NT2/D1 (cell line): ENCODE data around the gene SERPINB11.
"Not testable (repeated sequence)": the region's sequence is repeated elsewhere in the genome, so short reads cannot be mapped to it uniquely, and the experiment has no call there.

Experiments used
- DNase-seq: peaks from one replicate; pipeline ENCODE4 v3.0.0-alpha.2; 2011; ENCODE audit warnings: low read depth, low spot score
- H3K27me3 ChIP-seq: 2 replicates; pipeline ENCODE4 v1.6.0; 2011; ENCODE audit warnings: mild to moderate bottlenecking; ENCODE audit not compliant: insufficient read length, insufficient read depth
- H3K36me3 ChIP-seq: 2 replicates; pipeline ENCODE4 v1.6.1; 2011; ENCODE audit warnings: mild to moderate bottlenecking, low read length, mixed read lengths; ENCODE audit not compliant: insufficient read depth, insufficient read length
- H3K4me1 ChIP-seq: 2 replicates; pipeline ENCODE4 v1.5.1; 2011; ENCODE audit not compliant: insufficient read depth, insufficient read length
- H3K4me3 ChIP-seq: 2 replicates; pipeline ENCODE4 v1.5.1; 2011; ENCODE audit warnings: low read depth; ENCODE audit not compliant: insufficient read length
- H3K9ac ChIP-seq: 2 replicates; pipeline ENCODE4 v1.6.0; 2011; ENCODE audit warnings: low read depth; ENCODE audit not compliant: insufficient read length
- H3K9me3 ChIP-seq: 2 replicates; pipeline ENCODE4 v1.5.1; 2011; ENCODE audit warnings: mild to moderate bottlenecking, low read length; ENCODE audit not compliant: insufficient read depth
- SUZ12 ChIP-seq: IDR thresholded peaks from 2 replicates; pipeline ENCODE4 v1.6.1; 2011; ENCODE audit not compliant: insufficient read length, insufficient read depth; ENCODE audit errors: extremely low read depth
- YY1 ChIP-seq: IDR thresholded peaks from 2 replicates; pipeline ENCODE4 v1.6.1; 2011; ENCODE audit not compliant: insufficient read length, insufficient read depth
- ZNF274 ChIP-seq: IDR thresholded peaks from 2 replicates; pipeline ENCODE4 v1.6.1; 2011; ENCODE audit warnings: mild to moderate bottlenecking, low read depth, low read length

Gene SERPINB11

DNA sequence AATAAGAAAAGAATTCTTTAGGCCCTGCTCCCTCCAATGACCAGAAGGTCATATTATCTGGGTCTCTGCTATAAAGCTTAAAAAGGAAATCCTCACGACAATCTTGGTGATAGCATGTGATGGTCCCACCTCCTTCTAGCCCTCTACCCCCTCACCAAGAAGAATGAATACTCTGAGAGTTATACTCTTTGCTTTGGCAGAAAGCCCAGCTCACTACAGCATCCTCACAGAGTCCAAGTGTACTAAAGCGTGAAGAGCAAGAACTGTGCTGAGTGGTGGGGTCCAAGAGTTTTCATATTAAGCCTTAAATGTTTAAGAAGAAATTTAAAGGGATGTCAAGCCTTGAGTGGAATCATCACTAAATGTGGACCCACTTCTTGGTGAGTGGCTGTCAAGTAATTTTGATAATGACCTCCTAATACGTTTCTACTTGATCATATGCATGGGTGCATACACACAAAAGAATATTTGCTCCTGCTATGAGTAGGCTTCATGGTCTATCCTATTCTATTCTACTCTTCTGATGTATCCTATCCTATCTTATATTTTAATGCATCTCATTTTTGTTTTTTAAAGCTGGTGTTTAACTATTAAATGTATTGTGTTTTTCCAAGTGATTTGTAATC is 56.0 kb downstream of the SERPINB11 start:
- TF ChIP-seq YY1: no peak
- no peak for TF ChIP-seq SUZ12
- H3K4me3 ChIP-seq: no peak overlapping the region
- no peak overlapping the region for H3K9ac ChIP-seq
- DNase-seq: no peak
- no peaks in the 10 kb centered on the region for H3K4me1 ChIP-seq
- no peaks in the 10 kb centered on the region for H3K9me3 ChIP-seq
- no peaks in the 10 kb centered on the region for H3K36me3 ChIP-seq
- no peaks in the 10 kb centered on the region for H3K27me3 ChIP-seq

DNA sequence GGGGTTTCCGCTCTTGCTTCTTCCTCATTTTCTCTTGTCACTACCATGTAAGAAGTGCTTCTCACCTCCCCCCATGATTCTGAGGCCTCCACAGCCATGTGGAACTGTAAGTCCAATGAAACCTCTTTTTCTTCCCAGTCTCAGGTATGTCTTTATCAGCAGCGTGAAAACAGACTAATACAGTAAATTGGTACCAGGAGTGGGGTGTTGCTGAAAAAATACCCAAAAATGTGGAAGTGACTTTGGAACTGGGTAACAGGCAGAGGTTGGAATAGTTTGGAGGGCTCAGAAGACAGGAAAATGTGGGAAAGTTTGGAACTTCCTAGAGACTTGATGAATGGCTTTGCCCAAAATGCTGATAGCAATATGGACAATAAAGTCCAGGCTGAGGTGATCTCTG is 57.0 kb downstream of the SERPINB11 start:
- DNase-seq: not testable (repeated sequence)

DNA sequence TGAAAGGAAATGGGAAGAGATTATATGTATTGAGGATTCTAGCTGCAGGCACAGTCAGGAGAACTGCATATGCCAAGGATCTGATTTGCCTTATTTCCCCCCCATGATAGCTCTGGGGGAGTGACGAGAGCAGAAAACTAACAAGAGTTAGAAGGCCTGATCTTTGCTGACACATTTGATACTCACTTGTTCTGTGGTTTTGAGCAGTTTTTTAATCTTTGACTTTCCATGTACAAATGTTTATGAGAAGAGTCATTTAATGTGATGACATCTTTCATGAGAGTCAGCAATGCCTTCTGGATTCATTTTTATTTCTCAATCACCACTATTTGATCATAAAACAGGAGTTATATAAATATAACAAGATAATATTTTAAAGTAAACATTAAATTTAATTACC is 59.8 kb downstream of the SERPINB11 start:
- no peak overlapping the region for H3K9ac ChIP-seq
- H3K4me3 ChIP-seq: no peak overlapping the region
- no peak for DNase-seq
- H3K4me1 ChIP-seq: no peaks in the 10 kb centered on the region
- no peak for TF ChIP-seq SUZ12
- TF ChIP-seq ZNF274: no peak
- no peak for TF ChIP-seq YY1
- no peaks in the 10 kb centered on the region for H3K36me3 ChIP-seq
- H3K9me3 ChIP-seq: no peaks in the 10 kb centered on the region
- no peaks in the 10 kb centered on the region for H3K27me3 ChIP-seq

More for the DNA sequence above, 57.0 kb downstream of the SERPINB11 start:
- H3K27me3 ChIP-seq, H3K9me3 ChIP-seq, H3K4me3 ChIP-seq, H3K4me1 ChIP-seq, H3K36me3 ChIP-seq, H3K9ac ChIP-seq: not testable (repeated sequence)

DNA sequence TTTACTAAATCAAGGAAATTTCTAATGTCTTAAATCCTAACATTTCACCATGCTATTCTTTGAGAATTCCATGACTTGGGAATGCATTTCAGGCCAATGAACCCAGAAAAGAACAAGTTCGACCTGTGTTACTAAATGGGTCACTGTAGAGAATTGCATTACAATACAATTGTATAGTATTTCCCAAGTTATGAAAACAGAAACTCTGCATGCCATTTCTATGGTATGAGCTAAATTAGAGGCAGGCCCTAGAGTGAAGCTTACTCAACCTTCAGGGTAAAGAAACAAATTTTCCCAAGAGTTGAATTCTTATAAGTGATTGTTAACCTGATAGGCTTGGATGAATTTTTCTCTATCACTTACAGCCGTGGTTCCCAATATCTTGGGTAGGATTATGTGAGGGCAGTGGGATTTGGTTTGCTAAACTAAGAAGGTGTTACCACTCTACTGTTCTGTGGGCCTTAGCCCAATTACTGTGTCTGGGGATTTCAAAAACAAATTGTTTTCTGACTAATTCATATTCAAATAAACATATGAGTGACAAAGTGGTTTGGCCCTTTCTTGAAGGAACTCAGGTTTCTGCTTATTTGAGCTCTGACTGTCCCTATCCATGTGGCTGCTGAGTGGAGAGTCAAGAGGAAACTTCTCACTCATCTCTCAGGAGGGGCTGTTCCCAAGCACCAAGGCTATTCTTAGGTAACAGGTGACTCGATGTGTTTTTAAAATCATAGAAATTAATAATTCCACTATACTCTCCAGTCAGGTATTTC is 61.3 kb downstream of the SERPINB11 start:
- Histone ChIP-seq H3K27me3 (no peaks in the 10 kb centered on the region), H3K36me3 (no peaks in the 10 kb centered on the region), H3K9me3 (no peaks in the 10 kb centered on the region), H3K4me3 (no peak overlapping the region), H3K4me1 (no peaks in the 10 kb centered on the region), H3K9ac (no peak overlapping the region)
- DNase-seq: no peak
- TF ChIP-seq SUZ12 (no peak), YY1 (no peak), ZNF274 (no peak)

DNA sequence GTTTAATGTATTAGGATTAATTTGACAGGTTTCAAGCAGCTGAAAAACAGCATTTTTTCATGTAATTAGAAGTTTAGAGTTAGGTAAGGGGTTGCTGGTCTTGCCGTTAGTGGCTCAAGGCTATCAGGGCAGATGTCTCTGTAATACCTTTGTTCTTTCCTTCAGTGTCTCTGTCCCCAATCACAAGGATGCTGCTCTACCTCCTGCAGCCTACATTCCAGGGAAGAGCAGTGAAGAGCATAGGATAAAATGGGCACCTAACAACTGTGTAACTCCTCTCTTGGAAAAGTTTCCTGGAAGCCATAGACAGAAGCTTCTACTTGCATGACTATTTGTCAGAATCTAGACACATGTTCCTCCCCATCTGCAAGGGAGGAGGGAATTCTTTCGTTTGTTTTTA is 63.1 kb downstream of the SERPINB11 start:
- TF ChIP-seq ZNF274 (no peak), SUZ12 (no peak), YY1 (no peak)
- Histone ChIP-seq H3K9ac (no peak overlapping the region), H3K36me3 (no peaks in the 10 kb centered on the region), H3K4me3 (no peak overlapping the region), H3K4me1 (no peaks in the 10 kb centered on the region), H3K27me3 (no peaks in the 10 kb centered on the region), H3K9me3 (no peaks in the 10 kb centered on the region)
- DNase-seq: no peak
